GM18951 (cell line): Measurements from ENCODE around the gene MMP15.
"Not testable (repeated sequence)": the region's sequence is repeated elsewhere in the genome, so short reads cannot be mapped to it uniquely, and the experiment has no call there.

Source experiments
- POLR2A ChIP-seq: IDR thresholded peaks from 4 replicates; pipeline ENCODE4 v1.6.1; 2011; ENCODE audit warnings: mild to moderate bottlenecking; ENCODE audit not compliant: insufficient read length, insufficient read depth; ENCODE audit errors: extremely low read depth
- in situ Hi-C: fragments of 300-500 bp; cut with MboI; formaldehyde crosslinking; loops from one replicate; pipeline ENCODE4 v1.12.0; 2022; ENCODE audit warnings: low sequenced_read_pairs, mixed read lengths, inconsistent platforms; ENCODE audit not compliant: unreplicated experiment

MMP15 gene

GRCh38 chr16:58047557-58048348, 22.2 kb downstream of the MMP15 start:
- in situ Hi-C loops, result no loop called here
- no peak for TF ChIP-seq POLR2A

DNA sequence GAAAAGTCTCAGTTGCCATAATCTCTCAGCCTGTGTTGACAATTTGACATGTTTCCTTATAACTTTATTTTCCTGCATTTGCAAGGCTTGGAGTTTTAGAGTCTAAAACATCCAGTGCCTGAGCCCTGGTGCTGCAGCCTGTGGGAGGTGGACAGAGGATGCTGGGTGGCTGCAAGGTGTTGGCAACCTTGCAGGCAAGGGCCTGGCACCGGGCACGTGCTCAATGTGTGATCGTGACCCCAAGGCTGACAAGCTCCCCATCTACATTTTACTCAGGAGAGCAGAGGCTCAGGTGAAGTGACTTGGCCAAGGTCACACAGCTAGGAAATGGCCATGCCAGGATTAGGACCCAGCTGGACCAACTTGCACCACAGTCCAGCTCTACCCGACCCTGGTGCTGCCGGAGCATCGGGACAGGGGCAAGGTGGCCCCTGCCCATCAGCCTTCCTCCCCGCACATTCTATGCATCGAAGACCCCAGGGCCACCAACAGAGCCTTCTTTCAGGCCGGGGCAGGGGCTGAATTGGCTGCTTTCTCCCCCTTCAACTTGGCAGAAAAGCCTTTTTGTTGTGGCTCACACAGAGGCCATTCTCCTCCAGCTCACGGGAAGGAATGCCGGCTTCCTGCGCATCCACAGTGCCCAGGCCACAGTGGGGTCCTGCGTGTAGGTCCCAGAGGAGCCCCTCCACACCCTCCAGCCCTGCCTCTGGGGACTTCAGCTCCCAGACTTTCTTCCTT, 23.1 kb downstream of the MMP15 start:
- no peak for TF ChIP-seq POLR2A
- in situ Hi-C loops, result no loop called here

DNA sequence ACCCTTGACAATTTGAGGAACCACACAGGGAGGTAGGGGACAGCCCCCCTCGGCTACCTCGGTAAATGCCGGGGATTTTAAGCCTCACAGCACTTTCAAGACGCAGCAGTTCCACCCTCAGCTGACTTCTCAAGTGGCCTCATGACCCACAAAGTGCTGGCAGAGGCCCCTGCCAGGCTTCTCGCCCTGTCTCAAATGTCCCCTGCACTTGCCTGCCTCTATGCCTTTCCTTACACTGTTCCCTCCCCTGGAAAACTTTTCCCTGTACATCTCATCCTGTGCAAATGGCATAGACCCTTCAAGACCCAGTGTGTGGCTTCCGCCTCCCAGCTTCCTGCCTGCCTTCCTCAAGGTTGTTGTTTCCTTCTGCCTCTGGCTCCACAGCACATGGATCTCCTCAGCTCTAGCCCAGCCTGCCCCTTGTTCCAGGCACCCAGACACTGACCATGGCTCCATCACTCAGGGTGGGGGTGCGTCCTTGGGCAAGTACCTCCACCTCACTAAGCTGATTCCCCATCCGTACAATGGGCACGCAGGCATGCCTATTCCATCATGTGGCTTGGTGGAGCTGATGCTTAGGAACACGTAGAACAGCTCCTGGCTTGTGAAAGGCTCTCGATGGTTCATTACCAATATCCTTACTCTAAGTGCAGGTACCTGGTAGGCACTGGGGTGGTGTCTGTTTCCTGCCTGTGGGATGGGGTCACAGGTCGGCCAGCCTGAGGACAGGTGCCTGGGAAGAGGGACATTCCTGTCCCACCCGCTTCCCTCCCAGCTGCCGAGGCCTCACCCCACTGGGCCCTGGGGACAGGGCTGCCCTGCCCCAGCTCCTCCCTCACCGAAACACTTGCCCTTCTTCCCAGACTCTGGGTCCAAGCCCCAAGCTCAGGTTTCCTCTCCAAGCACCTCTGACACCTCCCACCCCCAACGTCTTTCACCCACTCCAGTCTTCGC, 24.0 kb downstream of the MMP15 start:
- TF ChIP-seq POLR2A, result no peak
- in situ Hi-C loops, result no loop called here

DNA sequence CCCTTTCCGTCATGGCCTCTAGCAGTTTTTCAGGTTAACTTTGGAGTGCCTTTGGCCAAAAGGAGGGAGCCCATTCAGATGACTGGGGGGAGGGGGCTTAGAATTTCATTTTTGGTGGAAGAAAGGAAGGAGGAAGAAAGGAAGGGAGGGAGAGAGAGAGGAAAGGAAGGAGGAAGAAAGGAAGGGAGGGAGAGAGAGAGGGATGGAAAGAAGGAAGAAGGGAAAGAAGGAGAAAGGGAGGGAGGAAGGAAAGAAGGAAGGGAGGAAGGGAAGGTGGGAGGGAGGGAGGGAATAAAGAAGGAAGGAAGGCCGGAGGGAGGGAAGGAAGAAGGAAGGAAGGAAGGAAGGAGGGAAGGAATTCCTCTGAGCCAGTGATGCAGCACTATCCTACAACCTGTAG, 25.7 kb downstream of the MMP15 start:
- TF ChIP-seq POLR2A, result no peak
- in situ Hi-C loops, result no loop called here

DNA sequence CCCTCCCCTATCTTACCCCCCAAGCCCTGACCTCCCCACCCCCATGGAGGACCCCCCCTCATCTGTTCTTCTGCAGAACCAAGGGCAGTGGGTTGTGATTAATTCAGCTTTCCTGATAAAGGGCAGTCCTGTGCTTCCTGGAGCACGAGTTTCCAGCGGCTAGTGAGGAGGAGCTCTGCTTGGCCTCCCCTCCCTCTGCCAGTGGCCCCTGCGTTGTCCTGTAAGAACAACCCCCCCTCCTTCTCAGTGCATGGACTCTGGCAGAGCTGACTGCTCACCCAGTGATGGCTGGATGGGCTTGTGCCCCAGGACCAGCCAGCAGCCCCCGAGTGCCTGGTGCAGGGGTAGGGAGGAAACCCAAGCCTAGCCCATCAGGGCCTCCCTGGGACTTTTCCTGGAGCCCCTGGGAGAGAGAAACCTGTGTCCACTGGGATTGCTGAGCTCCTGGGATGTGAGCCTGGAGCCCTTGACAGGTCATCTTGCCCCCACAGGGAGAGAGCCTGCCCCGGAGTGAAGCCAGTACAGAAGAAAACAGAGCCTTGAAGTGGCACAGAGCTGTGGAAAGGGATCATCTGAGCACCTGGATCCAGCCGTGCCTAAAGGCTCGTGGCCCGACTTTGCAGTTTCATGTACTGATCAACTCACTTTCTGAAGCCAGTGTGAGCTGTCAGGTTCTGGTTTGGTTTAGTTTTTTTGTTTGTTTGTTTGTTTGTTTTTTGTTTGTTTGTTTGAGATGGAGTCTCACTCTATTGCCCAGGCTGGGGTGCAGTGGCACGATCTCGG, 26.5 kb downstream of the MMP15 start:
- no peak for TF ChIP-seq POLR2A
- in situ Hi-C loops, result no loop called here

DNA sequence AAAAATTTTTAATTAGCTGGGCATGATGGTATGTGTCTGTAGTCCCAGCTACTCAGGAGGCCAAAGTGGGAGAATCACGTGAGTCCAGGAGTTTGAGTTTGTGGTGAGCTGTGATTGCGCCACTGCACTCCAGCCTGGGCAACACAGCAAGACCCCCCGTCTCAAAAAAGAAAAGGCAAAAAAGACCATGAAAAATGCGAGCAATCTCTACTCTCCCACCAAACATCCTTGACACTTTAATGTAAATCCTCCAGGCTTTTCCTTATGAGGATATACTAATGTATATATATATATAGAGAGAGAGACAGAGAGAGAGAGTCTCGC, 28.1 kb downstream of the MMP15 start:
- in situ Hi-C loops, result no loop called here
- no peak for TF ChIP-seq POLR2A

GRCh38 chr16:58054289-58054688, 28.7 kb downstream of the MMP15 start:
- in situ Hi-C loops, result no loop called here
- no peak for TF ChIP-seq POLR2A

GRCh38 chr16:58056580-58056979, 31.0 kb downstream of the MMP15 start:
- no peak for TF ChIP-seq POLR2A
- in situ Hi-C loops, result no loop called here

DNA sequence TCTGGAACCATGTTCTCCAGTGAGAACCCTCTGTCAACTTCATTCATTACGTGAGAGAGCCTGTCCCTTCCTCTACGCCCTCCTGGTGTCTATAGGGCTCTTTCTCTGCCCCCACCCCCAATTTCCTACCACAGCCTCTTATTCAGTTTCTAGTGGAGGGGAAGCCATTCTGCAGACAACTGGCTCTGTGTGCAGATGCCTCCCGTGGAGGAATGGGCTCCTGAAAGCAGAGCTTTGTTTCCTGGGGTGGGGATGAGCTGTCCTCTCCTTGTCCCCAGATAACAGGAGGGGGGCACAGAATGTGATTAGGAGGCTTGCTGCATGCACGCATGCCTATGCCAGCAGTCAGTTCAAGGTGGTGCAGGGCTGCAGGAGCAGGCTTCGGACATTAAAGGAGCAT, 31.6 kb downstream of the MMP15 start:
- TF ChIP-seq POLR2A, result no peak
- in situ Hi-C loops, result no loop called here

DNA sequence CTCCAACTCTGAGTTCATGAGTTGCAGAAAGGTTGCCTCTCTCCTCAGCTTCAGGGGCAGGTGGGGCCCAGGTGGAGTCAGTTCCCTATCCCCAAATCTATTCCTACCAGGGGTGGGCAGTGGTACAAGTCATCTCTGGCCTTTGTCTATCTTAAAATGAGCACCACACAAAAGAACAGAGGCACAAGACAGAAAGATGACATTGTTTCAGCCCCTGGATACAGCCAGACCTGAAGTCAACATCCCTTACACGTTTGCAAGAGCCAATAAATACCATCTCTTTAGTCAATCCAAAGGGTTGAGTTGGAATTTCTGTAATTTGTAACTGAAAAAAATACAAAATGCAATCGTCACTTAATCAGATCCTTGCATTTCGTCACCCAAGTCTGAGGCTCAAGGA, 32.2 kb downstream of the MMP15 start:
- no peak for TF ChIP-seq POLR2A
- in situ Hi-C loops, result no loop called here

DNA sequence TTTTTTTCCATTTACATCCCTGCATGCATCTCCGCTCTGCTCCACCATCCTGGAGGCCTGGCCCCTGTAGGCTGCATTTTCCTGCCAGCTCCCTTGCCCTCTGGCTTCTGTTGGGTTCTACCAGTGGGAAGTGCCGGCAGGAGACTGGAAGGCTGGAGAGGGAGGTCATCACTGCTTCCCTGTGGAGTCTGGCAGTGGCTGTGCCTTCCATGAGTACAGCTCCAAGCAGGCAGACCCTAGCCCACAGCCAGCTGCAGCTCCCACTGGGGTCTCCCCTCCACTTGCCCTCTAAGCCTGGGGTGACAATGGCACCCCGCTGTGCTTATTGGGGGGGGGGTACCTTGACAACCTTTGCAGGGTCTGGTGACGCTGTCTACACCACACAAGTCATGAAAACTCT, 37.3 kb downstream of the MMP15 start:
- in situ Hi-C loops, result no loop called here
- TF ChIP-seq POLR2A, result no peak

DNA sequence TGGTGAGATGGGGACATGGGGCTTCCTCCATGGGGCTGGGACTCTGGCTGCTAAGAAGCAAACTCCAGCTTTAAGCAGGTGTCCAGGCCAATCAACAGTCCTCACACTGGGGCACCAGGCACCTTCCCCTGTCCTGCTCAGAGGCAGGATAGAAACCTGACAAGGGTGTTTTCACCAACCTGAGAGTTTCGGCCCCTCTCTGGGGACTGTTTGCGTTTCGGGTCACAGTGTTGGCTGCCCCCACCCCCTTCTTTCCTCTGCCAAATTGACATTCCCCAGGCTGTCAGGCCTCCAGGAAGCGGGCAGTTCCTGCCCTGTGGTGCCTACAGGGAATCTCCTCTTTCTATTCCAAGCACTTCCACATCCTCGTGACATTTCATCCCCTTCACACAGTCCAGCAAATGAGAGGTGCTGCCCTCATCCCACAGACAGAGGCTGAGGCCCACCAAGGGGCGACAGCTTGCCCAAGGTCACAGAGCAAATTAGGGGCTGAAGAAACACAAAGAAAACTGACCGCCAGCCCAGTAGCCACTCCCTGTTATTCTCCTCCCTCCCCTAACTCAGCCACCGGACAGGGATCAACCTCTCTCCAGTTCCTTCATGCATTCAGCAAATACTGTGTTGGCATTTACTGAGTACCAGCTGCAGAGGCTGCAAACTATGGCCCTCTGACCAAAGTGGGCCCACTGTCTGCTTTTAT, 38.0 kb downstream of the MMP15 start:
- no peak for TF ChIP-seq POLR2A
- in situ Hi-C loops, result no loop called here

- TF ChIP-seq POLR2A, result no peak
- in situ Hi-C loops, result no loop called here
Measured at GRCh38 chr16:58070585-58070984, 45.0 kb downstream of the MMP15 start.

GRCh38 chr16:58072134-58072533, 46.6 kb downstream of the MMP15 start:
- in situ Hi-C loops, result not testable (repeated sequence)

- in situ Hi-C loops, result not testable (repeated sequence)
Measured at GRCh38 chr16:58073086-58073485, 47.5 kb downstream of the MMP15 start.
